ENCODE data around the gene VSTM4.

DNA sequence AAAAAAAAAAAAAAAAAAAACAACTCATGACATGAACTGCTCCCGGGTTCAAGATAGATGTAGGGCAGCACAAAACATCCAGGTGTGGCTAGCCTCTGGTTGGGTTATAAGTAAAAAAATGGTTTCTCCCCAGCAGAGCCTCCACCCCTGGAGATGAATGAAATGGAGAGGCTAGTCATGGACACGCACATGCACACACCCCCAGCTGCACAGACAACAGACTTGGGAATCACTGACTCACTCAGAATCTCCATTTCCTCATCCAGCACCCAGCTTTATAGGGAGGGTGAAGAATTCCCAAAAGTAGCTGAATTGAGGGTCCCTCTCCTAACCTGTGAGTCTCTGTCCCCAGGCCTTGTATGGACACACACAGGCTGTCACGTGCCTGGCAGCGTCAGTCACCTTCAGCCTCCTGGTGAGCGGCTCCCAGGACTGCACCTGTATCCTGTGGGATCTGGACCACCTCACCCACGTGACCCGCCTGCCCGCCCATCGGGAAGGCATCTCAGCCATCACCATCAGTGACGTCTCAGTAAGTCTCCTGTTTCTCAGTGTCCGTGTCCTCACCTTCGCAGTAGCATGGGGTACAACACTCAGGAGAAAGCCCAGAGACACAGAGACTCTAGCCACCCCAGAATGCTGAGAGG is 140.7 kb downstream of the VSTM4 start:
- TF ChIP-seq CTCF (IDR thresholded peaks at IDR 0.05; ENCODE audit: borderline replicate concordance, extremely low read depth, low read length, poor library complexity, severe bottlenecking) (no peak), EZH2 (IDR thresholded peaks at IDR 0.05; ENCODE audit: borderline replicate concordance, low read depth, low read length, severe bottlenecking) (no peak)

All from DND-41 (cell line).